HG02610 (cell line): ENCODE results near the gene MALRD1.

Experiments used
- ATAC-seq: cut with Tn5 transposase; IDR thresholded peaks from one replicate; pipeline ENCODE4 v1.9.1; 2021; ENCODE audit warnings: mild to moderate bottlenecking, moderate library complexity; ENCODE audit not compliant: unreplicated experiment

The MALRD1 gene

GRCh38 chr10:19048489-19048888 lies at the start of gene MALRD1:
MALRD1 (plus strand) TSS chr10:19048801; CDS start chr10:19048939, 138 bp downstream.
- ATAC-seq = no peak

- ATAC-seq = no peak
These were observed 45.3 kb upstream of the MALRD1 start for GRCh38 chr10:19003341-19003740.

- ATAC-seq = no peak
These were observed 36.5 kb upstream of the MALRD1 start for GRCh38 chr10:19012111-19012510.

- ATAC-seq = no peak
These were observed 34.6 kb upstream of the MALRD1 start for GRCh38 chr10:19014034-19014433.

DNA sequence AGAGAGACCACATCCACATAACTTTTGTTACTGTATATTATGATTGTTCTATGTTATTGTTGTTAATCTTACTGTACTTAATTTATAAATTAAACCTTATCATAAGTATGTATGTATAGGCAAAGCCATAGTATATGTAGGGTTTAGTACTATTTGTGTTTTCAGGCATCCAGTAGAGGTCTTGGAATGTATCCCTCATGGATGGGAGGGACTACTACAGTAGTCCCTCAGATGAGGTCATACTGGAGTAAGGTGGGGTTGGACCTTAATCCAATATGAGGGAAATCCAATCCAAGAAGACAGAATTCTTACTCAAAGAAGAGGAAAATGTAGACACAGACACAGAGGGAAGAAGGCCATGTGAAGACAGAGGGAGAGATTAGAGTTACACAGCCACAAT lies 34.1 kb upstream of the MALRD1 start:
- no peak for ATAC-seq

DNA sequence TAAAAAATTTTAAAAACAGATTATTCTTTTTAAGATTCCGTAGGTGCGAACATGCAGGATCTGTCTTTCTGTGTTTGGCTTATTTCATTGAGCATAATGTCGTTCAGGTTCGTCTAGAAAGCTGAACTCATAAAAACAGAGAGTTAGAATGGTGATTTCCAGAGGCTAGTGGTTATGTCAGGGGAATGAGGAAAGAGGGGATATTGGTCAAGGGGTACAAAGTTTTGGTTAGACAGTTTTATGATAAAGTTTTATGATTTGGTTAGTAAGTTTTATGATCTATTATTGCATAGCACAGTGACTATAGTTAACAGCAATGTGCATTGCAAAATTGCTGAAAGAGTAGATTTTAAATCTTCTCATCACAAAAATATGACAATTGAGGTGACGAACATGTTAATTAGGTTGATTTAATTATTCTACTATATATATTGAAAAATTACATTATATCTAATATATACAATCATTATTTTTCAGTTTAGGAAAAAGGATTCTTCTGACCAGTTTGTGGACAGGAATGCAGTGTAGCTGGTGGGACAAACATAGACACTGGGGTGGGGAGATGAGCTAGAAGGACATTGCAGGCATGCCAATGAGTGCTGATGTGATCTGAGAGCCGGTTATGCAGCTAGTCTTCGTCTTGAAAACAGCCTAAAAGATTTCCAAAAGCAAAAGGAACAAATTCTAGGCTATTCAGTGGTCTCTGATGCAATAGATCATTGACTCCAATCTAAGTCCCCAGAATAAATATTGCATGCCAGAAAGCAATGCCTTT lies 31.3 kb upstream of the MALRD1 start:
- no peak for ATAC-seq

GRCh38 chr10:19021162-19021561 lies 27.4 kb upstream of the MALRD1 start:
- ATAC-seq = no peak

DNA sequence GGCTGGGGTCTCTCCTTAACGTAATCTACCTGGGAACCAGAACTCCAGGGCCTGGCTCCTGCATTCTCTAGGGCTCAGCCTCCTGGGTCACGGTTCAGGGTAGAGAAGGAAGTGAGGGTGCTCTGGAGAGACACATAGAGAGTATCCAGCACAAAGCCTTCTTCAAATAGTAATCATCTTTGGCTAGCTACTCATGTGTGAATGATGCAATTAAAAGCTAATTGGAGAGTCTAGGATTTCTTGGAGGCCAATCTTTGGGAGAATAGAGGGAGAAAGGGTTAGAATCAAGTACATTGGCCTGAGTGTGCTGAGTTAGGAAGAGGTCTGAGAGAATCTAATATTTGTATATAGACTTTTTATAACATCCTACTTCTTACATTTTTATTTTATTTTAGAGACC lies 24.0 kb upstream of the MALRD1 start:
- no peak for ATAC-seq

DNA sequence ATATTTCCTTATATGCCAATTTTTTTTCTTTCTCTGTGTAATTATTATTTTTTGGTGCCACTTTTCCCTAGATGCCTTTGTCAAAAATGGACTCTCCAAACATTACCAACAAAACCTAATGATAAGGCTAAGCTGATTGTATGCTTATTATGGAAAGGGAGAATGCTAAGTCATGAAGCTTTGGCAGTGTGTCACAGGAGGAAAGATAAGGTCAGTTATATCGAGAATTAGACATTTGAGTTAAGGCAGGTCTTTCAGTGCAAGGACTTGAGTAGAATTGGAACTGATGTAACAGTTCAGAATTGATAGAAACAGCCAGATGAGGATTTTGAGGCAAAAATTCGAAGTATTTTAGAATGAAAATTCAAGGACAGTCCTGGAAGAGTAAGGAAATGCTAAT lies 16.8 kb upstream of the MALRD1 start:
- ATAC-seq = no peak

- ATAC-seq = no peak
These were observed 14.9 kb upstream of the MALRD1 start for GRCh38 chr10:19033741-19034140.

- ATAC-seq = no peak
These were observed 7.4 kb upstream of the MALRD1 start for GRCh38 chr10:19041171-19041570.

GRCh38 chr10:19043431-19043830 lies 5.2 kb upstream of the MALRD1 start:
- no peak for ATAC-seq

DNA sequence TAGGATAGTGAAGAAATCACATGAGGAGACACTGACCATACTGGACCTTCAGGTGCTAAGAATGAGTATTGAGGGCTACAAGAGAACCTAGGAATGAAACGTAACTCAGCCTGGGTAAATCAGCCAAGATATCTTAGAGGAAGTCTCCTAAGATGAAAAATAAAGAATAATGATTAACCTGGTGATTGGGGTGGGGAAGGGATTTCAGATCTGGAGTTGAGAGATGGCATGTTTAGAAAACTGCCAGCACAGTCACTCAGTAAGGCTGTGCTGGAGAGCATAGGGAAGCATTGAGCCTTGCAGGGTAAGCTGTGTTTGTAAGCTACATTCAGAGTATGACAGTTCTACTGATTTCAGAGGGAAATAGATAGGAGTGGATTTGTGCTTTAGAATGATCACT lies 1.9 kb upstream of the MALRD1 start:
- no peak for ATAC-seq

DNA sequence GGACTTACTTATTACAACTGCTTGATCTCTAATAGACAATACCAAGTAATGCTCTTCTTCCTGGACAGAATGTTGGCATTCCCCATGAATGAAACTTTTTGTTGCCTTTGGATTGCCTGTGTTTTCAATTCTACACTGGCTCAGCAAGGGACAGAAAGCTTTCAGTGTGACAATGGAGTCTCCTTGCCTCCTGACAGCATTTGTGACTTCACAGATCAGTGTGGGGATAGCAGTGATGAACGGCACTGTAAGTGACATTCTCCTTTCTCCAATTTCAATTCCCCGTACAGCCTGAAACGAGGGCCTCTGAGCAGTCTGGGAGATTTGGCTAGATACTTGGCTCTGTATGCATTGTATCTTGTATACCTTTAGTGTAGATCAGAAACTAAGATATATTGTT lies 290 bp downstream of the MALRD1 start:
- no peak for ATAC-seq

DNA sequence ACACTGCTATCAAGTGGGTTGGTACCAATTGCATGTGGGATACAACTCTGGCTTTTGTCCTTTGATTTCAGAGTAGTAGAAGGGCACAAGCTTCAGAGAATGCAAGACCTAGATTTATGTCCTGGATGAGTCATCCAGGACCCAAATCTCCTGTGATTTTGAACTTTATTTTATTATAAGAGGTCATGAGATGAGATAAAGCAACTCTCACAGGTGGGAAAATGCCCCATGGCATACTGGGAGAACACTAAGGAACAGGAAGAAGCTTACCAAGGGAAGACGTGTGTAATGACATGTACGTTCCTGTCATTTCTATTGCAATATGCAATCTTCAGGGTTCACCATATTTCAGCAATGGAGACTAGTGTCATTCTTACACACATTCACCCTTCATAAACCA lies 966 bp downstream of the MALRD1 start:
- ATAC-seq = no peak

DNA sequence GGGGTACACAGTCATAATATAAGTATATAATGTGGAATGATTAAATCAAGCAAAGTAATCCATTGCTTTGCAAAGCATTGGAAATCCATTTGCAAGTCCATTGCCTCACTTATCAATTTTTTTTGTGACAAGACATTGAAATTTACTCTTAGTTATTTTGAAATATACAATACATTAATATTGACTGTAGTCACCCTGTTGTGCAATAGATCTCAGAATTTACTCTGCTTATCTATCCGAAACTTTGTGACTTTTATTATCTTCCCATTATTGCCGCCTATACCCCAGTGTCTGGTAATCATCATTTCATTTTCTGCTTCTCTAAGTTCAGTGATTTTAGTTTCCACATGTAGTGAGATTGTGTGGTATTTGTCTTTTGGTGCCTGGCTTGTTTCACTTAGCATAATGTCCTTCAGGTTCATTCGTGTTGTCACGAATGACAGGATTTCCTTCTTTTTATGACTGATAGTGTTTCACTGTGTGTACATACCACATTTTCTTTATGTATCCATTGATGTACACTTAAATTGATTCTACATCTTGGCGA lies 5.8 kb downstream of the MALRD1 start:
- no peak for ATAC-seq

GRCh38 chr10:19058046-19058445 lies 9.4 kb downstream of the MALRD1 start:
- no peak for ATAC-seq

- no peak for ATAC-seq
These were observed 15.4 kb downstream of the MALRD1 start for GRCh38 chr10:19063986-19064385.

GRCh38 chr10:19071946-19072345 lies 23.3 kb downstream of the MALRD1 start:
- no peak for ATAC-seq

DNA sequence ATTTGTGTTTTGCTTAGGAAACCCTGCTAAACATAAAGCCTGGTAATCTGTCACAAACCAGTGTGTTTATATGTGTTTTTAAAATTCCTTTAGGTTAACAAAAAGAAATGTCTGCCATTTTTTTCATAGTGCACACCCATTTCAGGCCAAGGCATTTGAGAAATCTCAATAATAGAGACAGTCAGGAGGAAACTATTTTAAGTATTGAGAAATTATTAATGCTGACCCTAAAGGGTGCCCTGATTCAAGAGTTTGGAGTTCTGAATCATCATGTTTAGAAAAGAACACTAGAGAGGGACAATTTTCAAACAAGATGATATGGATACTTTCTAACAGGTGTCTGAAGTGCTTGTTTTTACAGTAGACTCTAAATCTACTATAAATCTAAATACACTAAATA lies 28.7 kb downstream of the MALRD1 start:
- ATAC-seq = no peak

- ATAC-seq = no peak
These were observed 48.0 kb downstream of the MALRD1 start for GRCh38 chr10:19096501-19097073.

DNA sequence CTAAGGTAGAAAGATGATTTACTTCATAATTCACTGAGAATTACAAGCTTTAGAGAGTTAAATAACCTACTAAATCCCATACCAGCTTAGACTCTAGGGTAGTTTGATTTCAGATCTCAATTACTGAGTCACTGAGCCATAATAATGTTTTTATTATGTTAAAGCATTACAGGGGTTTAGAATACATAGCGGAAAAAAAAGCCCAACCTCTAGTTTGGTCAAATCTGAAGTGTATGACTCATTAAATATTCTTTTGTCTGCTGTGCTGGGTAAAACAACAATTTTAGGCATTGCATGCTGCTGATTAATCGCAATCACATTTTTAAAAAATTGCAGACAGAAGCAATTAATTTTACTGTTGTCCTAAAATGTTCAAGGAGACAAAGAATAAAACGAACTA lies 48.5 kb downstream of the MALRD1 start:
- ATAC-seq = no peak
